Fibroblast of pulmonary artery (primary cell): ENCODE measurements around the gene SEMA4C.

Experiments
- DNase-seq: peaks from one replicate; pipeline ENCODE4 v3.0.0-alpha.2; 2010; ENCODE audit warnings: low read depth
- H3K4me3 ChIP-seq: replicated peaks from 2 replicates; pipeline ENCODE4 v1.5.1; 2011; ENCODE audit warnings: low read depth, mild to moderate bottlenecking, control low read depth, low read length, moderate library complexity
- CTCF ChIP-seq: IDR thresholded peaks from 2 replicates; pipeline ENCODE4 v1.5.1; 2011; ENCODE audit warnings: mild to moderate bottlenecking, control low read depth, low read length, inconsistent platforms; ENCODE audit errors: missing control alignments

SEMA4C gene

GRCh38 chr2:96867756-96868554, 1.9 kb downstream of the SEMA4C start:
- TF ChIP-seq CTCF = no peak
- peak; percentile 29 for DNase-seq
- peak overlapping the region; percentile 89 for H3K4me3 ChIP-seq

- DNase-seq = no peak
- peak overlapping the region; percentile 89 for H3K4me3 ChIP-seq
- TF ChIP-seq CTCF = no peak
Measured at GRCh38 chr2:96866986-96867755, 2.7 kb downstream of the SEMA4C start.

- TF ChIP-seq CTCF = no peak
- peak overlapping the region; percentile 89 for H3K4me3 ChIP-seq
- DNase-seq = no peak
Measured at GRCh38 chr2:96866586-96866985, 3.3 kb downstream of the SEMA4C start.

- DNase-seq = no peak
- TF ChIP-seq CTCF = no peak
- H3K4me3 ChIP-seq = peak overlapping the region; percentile 89
Measured at GRCh38 chr2:96866149-96866548, 3.7 kb downstream of the SEMA4C start.

- H3K4me3 ChIP-seq = no peak overlapping the region
- no peak for TF ChIP-seq CTCF
- DNase-seq = no peak
Measured at GRCh38 chr2:96865654-96866053, 4.2 kb downstream of the SEMA4C start.

GRCh38 chr2:96864343-96865091, 5.4 kb downstream of the SEMA4C start:
- H3K4me3 ChIP-seq = no peak overlapping the region
- no peak for DNase-seq
- TF ChIP-seq CTCF = no peak
